H1 (cell line): ENCODE data around the gene TMEM45B.

Experiments used
- CREB1 ChIP-seq: IDR thresholded peaks from 2 replicates; pipeline ENCODE4 v1.6.1; 2012; ENCODE audit warnings: inconsistent platforms
- CTCF ChIP-seq, 3 experiments: IDR thresholded peaks; 1 replicate in 2 of 3; 2 replicates in 1 of 3; pipeline versions ENCODE4 v1.5.1 to v1.6.1; 2011; ENCODE audit warnings: low read length in 3 of 3, mild to moderate bottlenecking in 3 of 3, inconsistent platforms in 2 of 3, low read depth in 1 of 3, moderate library complexity in 1 of 3; ENCODE audit not compliant: insufficient read depth in 1 of 3; ENCODE audit errors: control extremely low read depth in 1 of 3
- HDAC2 ChIP-seq, 2 experiments: fragments of 300-600 bp in 1 of 2; sonication (generic) in 1 of 2; IDR thresholded peaks; 2 replicates each; pipeline ENCODE4 v1.6.1; 2011 to 2012; ENCODE audit warnings: low read depth in 2 of 2, low read length in 2 of 2, mild to moderate bottlenecking in 2 of 2, moderate library complexity in 2 of 2, borderline replicate concordance in 1 of 2, inconsistent platforms in 1 of 2
- TAF1 ChIP-seq: IDR thresholded peaks from 2 replicates; pipeline ENCODE4 v1.6.1; 2011; ENCODE audit warnings: mild to moderate bottlenecking, low read depth, low read length
- USF2 ChIP-seq: IDR thresholded peaks from 2 replicates; pipeline ENCODE4 v1.6.1; 2011; ENCODE audit warnings: low read length, improper control_type of control experiment

- TF ChIP-seq CTCF (IDR thresholded peaks at IDR 0.05; ENCODE audit: control extremely low read depth in 1 of 3, insufficient read depth in 1 of 3, low read depth in 1 of 3, low read length in 3 of 3) (no peak), CREB1 (no peak), TAF1 (peak; percentile 48), USF2 (no peak), HDAC2 (IDR thresholded peaks at IDR 0.05; ENCODE audit: borderline replicate concordance in 1 of 2, low read depth in 2 of 2, low read length in 2 of 2) (no peak)
Observed at GRCh38 chr11:129895126-129896041, 79.7 kb downstream of the TMEM45B start, which contains the start of gene NFRKB.
